GM18951 (cell line): Measurements from ENCODE around the gene UMODL1.
A peak's percentile ranks its signal among the peaks of the same experiment; 100 is the strongest.
"Not testable (repeated sequence)": the region's sequence is repeated elsewhere in the genome, so short reads cannot be mapped to it uniquely, and the experiment has no call there.

ENCODE experiments used
- POLR2A ChIP-seq: IDR thresholded peaks from 4 replicates; pipeline ENCODE4 v1.6.1; 2011; ENCODE audit warnings: mild to moderate bottlenecking; ENCODE audit not compliant: insufficient read length, insufficient read depth; ENCODE audit errors: extremely low read depth
- in situ Hi-C: fragments of 300-500 bp; cut with MboI; formaldehyde crosslinking; loops from one replicate; pipeline ENCODE4 v1.12.0; 2022; ENCODE audit warnings: low sequenced_read_pairs, mixed read lengths, inconsistent platforms; ENCODE audit not compliant: unreplicated experiment

Gene UMODL1

DNA sequence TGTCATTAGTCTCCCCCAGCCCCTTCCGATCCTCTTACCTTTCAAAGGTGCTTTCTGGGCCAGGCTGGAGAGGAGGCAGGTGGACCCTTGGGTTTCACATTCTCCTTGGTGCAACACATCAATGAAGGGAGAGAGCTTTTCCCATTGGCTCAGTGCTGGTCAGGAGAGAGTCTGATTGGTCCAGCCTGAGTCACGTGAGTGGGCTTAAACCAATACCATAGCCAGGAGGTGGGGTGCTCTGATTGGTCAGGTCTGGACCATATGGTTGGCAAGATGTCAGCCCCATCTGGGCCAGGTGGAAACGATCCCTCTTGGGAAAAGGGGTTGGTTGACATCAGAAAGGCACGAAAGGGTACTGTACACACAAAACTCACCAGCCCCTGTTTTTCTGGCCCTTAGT lies 103.1 kb downstream of the UMODL1 start:
- in situ Hi-C loops = loop anchor here (10.0 kb wide), 1 partner anchor 91 kb away; no protein-coding TSS in a partner anchor

DNA sequence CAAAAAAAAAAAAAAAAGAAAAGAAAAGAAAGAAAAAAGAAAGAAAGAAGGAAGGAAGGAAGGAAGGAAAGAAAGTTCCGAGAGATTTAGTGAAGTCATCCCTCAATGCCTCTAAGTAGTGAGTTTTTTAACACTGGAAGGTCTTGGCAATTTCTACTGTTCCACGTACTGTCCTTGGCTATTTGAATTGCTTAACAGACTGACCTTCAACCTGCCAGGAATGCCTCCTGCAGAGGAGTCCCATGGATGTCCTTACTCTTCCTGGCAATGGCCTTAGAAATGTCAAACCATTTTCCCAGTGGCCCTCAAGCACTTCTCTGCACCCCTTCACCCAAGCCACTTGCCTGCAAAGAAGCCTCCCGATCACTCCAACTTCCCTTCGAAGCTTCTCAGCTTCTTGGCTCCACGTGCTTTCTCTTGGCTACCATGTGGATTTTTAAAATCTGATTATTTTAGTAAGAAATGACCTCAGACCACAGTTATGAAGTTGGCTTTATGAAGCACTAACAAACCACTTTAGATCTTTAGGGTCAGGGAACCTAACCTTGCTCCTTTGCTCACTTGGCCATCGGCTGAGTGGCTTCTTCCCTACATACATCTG lies 104.1 kb downstream of the UMODL1 start:
- in situ Hi-C loops = loop anchor here (10.0 kb wide), 1 partner anchor 90 kb away; no protein-coding TSS in a partner anchor
- TF ChIP-seq POLR2A = no peak

More for the DNA sequence above, 103.1 kb downstream of the UMODL1 start:
- no peak for TF ChIP-seq POLR2A

DNA sequence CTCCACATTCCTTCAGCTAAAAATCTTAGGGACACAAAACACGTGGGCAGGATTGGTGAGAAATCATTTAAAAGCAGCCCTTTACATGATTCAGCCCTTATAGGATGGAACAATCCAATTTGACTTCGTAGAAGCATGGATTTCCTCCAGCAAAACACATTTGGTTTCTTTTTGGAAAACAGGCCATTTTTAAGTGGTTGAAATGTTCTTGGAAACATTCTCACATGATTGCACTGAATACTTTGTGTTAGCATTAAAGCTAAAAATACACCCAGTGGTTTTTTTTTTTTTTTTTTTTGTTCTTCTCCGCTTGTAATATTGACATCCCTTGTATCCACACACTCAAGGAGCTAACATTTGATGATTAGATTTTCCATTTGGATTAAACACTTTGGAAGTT lies 105.7 kb downstream of the UMODL1 start:
- no peak for TF ChIP-seq POLR2A
- in situ Hi-C loops = loop anchor here (10.0 kb wide), 1 partner anchor 88 kb away; no protein-coding TSS in a partner anchor

DNA sequence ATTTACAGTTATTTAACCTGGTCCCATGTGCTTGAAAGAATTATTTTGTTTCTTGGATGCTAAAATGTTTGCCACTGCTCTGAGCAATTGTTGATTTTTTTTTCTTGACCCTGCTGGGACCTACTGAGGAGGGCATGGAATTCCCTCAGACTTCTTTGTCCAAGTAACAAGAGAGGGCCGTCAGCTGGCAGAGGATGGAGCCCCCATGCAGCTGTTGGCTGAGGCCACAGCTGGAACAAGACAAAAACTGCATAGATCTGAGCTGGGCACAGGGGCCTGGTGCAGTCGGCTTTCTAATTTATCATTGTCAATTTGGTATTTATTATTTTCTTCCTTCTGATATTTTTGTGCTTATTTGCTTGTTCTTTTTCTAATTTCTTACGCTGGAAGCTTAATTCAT lies 108.2 kb downstream of the UMODL1 start:
- TF ChIP-seq POLR2A = no peak
- in situ Hi-C loops = loop anchor here (10.0 kb wide), 1 partner anchor 85 kb away; no protein-coding TSS in a partner anchor

DNA sequence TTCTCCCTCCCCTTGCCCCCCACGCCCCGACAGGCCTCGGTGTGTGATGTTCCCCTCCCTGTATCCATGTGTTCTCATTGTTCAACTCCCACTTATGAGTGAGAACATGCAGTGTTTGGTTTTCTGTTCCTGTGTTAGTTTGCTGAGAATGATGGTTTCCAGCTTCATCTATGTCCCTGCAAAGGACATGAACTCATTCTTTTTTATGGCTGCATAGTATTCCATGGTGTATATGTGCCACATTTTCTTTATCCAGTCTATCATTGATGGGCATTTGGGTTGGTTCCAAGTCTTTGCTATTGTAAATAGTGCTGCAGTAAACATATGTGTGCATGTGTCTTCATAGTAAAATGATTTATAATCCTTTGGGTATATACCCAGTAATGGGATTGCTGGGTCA lies 108.9 kb downstream of the UMODL1 start:
- in situ Hi-C loops = not testable (repeated sequence)

DNA sequence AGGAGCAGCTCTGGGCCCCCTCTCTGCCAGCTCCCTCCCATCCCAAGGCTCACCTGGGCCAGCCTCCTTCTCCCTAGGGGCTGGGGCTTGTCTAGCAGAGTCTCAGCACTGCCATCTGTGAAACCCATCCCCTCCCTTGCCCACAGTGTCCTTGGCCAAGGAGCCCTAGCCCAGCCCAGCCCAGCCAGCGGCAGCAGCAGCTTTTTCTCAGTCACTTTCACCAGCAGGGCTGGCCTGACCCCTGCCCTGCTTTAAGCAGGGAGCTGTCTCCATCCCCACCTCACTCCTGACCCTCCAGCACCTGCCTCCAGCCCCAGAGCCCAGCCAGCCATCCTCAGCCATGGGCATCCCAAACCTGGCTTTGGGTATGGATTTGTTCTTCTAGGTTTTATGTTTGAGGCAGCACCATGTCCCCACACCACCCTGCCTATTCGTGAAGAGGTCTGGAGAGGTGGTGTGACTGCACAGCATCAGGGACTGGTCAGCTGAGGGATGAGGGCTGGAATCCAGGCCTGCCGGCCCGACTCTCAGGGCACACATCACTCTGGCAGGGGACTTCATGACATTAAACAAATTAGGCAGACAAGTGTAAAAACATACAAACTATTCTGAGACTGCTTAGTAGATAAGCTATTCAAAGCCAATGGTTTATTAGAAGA lies 111.7 kb downstream of the UMODL1 start:
- in situ Hi-C loops = no loop called here

DNA sequence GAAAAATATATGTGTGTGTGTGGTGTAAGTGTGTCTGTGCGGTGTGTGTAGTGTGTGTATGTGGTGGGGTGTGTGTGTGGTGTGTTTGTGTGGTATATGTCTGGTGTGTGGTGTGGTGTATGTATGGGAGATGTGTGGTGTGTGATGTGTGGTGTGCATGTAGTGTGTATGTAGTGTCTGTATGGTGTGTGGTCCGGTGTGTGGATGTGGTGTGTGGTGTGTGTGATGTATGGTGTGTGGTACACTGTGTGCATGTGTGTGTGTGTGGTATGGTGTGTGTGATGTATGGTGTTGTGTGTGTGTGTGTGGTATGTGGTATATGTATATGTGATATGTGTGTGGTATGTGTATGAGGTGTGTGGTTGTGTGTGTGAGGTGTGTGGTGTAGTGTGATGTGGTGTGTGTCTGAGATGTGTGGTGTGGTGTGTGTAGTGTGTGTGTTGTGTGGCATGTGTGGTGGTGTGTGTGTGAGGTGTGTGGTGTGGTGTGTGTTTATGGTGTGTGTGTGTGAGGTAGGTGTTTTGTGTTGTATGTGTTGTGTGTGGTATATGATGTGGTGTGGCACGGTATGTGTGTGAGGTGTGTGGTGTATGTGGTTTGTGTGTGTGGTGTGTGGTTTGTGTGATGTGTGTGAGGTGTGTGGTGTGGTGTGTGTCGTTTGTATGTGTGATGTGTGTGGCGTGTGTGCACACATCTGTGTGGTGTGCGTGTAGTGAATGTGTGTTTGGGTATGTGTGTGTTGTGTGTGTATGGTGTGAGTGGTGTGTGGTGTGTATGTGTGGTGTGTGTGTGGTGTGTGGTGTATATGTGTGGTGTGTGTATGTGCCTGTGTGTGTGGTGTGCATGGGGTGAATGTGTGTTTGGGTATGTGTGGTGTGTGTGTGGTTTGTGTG lies 112.5 kb downstream of the UMODL1 start:
- TF ChIP-seq POLR2A = no peak
- in situ Hi-C loops = no loop called here

More for the DNA sequence above, 111.7 kb downstream of the UMODL1 start:
- TF ChIP-seq POLR2A = no peak

DNA sequence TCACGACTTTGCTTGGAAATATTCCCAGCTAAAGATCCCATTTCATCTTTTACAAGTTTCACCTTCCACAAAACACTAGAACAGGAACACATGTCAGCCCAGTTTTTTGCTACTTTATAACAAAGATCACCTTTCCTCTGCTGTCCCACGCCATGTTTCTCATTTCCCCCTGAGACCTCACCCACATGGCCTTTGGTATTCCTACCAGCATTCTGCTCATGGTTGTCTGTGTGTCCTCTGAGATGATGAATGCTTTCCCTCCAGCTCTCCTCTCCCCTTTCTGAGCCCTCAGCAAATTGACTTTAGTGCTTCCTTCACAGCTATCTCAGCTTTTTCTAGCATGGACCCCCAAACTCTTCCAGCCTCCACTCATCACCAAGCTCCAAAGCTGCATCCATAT lies 115.5 kb downstream of the UMODL1 start:
- no peak for TF ChIP-seq POLR2A
- in situ Hi-C loops = no loop called here

DNA sequence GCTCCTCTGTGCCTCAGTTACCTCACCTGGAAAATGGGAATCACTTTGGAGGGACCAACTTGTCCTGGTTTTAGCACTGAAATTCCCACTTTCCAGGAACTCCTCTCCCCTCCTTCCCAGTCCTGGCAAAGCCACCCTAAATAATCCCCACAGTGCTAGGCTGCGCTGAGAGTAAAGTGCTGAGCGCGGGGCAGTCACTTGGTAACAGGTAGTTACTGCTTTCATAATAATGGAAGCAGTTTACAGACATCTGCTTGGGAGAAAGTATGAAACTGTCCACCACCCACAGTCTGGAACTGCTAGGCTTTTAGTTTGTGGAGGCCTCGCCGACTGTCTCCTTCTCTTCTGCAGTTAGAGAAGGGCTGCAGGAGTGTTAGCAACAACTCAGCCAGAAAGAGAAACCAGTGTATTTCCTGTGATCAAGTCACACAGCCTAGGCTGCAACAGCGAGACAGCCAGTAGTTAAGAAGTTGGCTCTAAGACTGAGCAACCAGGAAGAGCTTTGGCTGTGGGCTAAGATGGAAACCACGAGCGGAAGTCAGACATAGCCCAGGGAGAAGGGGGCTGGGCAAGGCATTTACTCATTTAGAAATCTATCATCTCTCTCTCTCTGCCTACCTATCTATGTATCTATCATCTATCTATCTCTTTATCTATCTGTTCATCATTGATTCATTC lies 117.0 kb downstream of the UMODL1 start:
- TF ChIP-seq POLR2A = peak; percentile 24
- in situ Hi-C loops = no loop called here

DNA sequence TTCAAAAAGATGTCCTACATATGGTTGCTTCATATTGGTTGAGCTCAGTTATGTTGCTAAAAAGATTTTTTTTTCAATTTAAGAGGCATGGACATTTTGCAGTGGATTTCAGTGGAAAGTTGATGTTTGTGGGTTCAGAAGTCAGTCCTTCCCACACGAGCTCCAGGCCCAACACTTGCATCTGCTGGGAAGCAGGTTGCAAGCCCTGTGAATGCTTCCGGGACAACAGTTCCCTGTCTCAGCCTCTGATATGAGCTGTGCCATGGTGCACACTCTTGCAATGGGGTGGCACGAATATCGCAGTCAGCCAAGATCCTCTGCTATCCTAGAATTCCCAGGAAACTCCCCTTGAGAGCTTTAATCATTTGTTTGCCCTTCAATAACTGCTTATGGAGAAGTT lies 117.5 kb downstream of the UMODL1 start:
- no peak for TF ChIP-seq POLR2A
- in situ Hi-C loops = no loop called here

DNA sequence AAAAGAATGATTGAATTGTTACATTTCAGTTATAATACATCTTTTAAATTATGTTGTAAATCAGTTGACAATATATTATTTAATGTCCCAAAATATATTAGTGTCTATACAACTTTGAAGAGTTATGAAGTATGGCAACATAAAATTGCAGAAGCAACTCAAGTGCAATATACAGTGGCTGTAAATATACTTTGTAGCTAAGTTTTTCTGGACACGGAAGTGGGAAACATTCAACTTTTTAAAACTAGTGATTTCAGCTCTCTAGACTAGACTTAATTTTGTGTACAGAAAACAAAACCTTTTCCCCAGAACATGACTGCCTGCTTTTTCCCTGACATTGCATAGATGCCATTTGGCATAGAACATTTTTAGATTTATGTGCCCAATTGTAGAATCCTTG lies 118.3 kb downstream of the UMODL1 start:
- in situ Hi-C loops = no loop called here
- no peak for TF ChIP-seq POLR2A

DNA sequence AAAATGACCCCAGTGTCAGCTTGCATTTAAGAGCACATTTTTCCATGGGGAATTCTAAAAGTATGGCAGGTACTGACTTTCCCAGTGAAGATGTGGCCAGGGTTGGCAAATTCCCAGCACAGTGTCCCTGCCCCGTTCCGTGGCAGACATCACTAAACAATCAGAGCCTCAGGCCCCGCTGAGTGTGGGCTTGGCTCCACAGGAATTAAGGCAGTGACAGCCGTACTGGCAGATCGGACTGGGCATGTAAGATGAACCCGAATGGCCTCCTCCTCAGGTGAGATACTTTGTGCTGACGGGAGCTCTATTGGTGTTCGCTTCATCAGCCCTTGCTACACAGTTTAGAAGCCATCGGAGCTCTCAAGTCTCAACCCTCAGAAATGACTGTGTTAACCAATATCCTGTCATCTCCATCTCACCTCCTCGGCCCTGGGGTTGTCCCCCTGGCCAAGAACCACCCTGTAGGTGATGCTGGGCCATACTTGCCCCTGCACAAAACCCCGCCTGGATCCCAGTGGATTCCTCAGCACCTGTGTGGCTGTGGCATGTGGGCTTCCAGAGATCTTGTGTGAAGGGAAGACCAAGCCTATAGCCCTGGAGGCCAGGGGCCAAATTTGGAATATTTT lies 118.9 kb downstream of the UMODL1 start:
- no peak for TF ChIP-seq POLR2A
- in situ Hi-C loops = no loop called here
